ENCODE results near the gene CLDN6.

The CLDN6 gene

GRCh38 chr16:3038256-3038655 lies 20.3 kb upstream of the CLDN6 start:
- H3K4me3 ChIP-seq (ENCODE audit: low read depth, low read length, poor library complexity, severe bottlenecking), result no peak overlapping the region
- no peaks in the 10 kb centered on the region for H3K4me1 ChIP-seq (ENCODE audit: insufficient read depth, low read length, severe bottlenecking)
- no peak overlapping the region for H3K9ac ChIP-seq (ENCODE audit: low read length)
- no peak overlapping the region for H3K4me2 ChIP-seq (ENCODE audit: low read length)
- no peaks in the 10 kb centered on the region for H3K9me2 ChIP-seq (ENCODE audit: low read depth, low read length)
- TF ChIP-seq EZH2 (IDR thresholded peaks at IDR 0.05; ENCODE audit: borderline replicate concordance, low read length) (no peak), CTCF (IDR thresholded peaks at IDR 0.05; ENCODE audit: low read length) (no peak)
- H4K20me1 ChIP-seq (ENCODE audit: insufficient read depth, low read length), result no peaks in the 10 kb centered on the region
- no peak overlapping the region for H3K27ac ChIP-seq (ENCODE audit: low read depth, low read length, poor library complexity, severe bottlenecking)
- H3K9me3 ChIP-seq (ENCODE audit: low read length), result no peaks in the 10 kb centered on the region
- H2AFZ ChIP-seq (ENCODE audit: low read length), result no peak overlapping the region
- H3K36me3 ChIP-seq (ENCODE audit: insufficient read depth, low read length), result no peaks in the 10 kb centered on the region
- peaks cover 10% of the 10 kb centered on the region for H3K27me3 ChIP-seq (ENCODE audit: insufficient read depth, low read length)
- no peaks in the 10 kb centered on the region for H3F3A ChIP-seq (ENCODE audit: insufficient read depth, low read length)
- H3K79me2 ChIP-seq (ENCODE audit: insufficient read depth, low read length), result no peaks in the 10 kb centered on the region

- Histone ChIP-seq H3K4me3 (ENCODE audit: low read depth, low read length, poor library complexity, severe bottlenecking) (no peak within 1 kb of the TSS), H3K9ac (ENCODE audit: low read length) (no peak within 1 kb of the TSS), H3K9me2 (ENCODE audit: low read depth, low read length) (no peaks in the 10 kb centered on the region), H3F3A (ENCODE audit: insufficient read depth, low read length) (no peaks in the 10 kb centered on the region), H3K4me1 (ENCODE audit: insufficient read depth, low read length, severe bottlenecking) (no peaks in the 10 kb centered on the region), H3K79me2 (ENCODE audit: insufficient read depth, low read length) (no peaks in the 10 kb centered on the region), H3K9me3 (ENCODE audit: low read length) (no peaks in the 10 kb centered on the region), H2AFZ (ENCODE audit: low read length) (no peak within 1 kb of the TSS), H3K27me3 (ENCODE audit: insufficient read depth, low read length) (peaks cover 19% of the 10 kb centered on the region), H3K27ac (ENCODE audit: low read depth, low read length, poor library complexity, severe bottlenecking) (no peak within 1 kb of the TSS), H3K36me3 (ENCODE audit: insufficient read depth, low read length) (no peaks in the 10 kb centered on the region), H3K4me2 (ENCODE audit: low read length) (no peak within 1 kb of the TSS), H4K20me1 (ENCODE audit: insufficient read depth, low read length) (no peaks in the 10 kb centered on the region)
- TF ChIP-seq CTCF (IDR thresholded peaks at IDR 0.05; ENCODE audit: low read length) (no peak), EZH2 (IDR thresholded peaks at IDR 0.05; ENCODE audit: borderline replicate concordance, low read length) (no peak)
These were observed 18.8 kb upstream of the CLDN6 start, which contains the start of gene BICDL2 for GRCh38 chr16:3036726-3037315. Gene BICDL2 (minus strand): TSS chr16:3036944. CDS start chr16:3035496, 1,448 bp downstream.

- no peak overlapping the region for H3K4me3 ChIP-seq (ENCODE audit: low read depth, low read length, poor library complexity, severe bottlenecking)
- H3K36me3 ChIP-seq (ENCODE audit: insufficient read depth, low read length), result no peaks in the 10 kb centered on the region
- no peak overlapping the region for H2AFZ ChIP-seq (ENCODE audit: low read length)
- H3F3A ChIP-seq (ENCODE audit: insufficient read depth, low read length), result no peaks in the 10 kb centered on the region
- H3K27ac ChIP-seq (ENCODE audit: low read depth, low read length, poor library complexity, severe bottlenecking), result no peak overlapping the region
- H3K4me2 ChIP-seq (ENCODE audit: low read length), result no peak overlapping the region
- no peaks in the 10 kb centered on the region for H4K20me1 ChIP-seq (ENCODE audit: insufficient read depth, low read length)
- H3K9me3 ChIP-seq (ENCODE audit: low read length), result no peaks in the 10 kb centered on the region
- H3K9ac ChIP-seq (ENCODE audit: low read length), result no peak overlapping the region
- no peaks in the 10 kb centered on the region for H3K4me1 ChIP-seq (ENCODE audit: insufficient read depth, low read length, severe bottlenecking)
- H3K79me2 ChIP-seq (ENCODE audit: insufficient read depth, low read length), result no peaks in the 10 kb centered on the region
- H3K9me2 ChIP-seq (ENCODE audit: low read depth, low read length), result no peaks in the 10 kb centered on the region
- TF ChIP-seq CTCF (IDR thresholded peaks at IDR 0.05; ENCODE audit: low read length) (no peak), EZH2 (IDR thresholded peaks at IDR 0.05; ENCODE audit: borderline replicate concordance, low read length) (no peak)
- peaks cover 19% of the 10 kb centered on the region for H3K27me3 ChIP-seq (ENCODE audit: insufficient read depth, low read length)
These were observed 18.2 kb upstream of the CLDN6 start for GRCh38 chr16:3035972-3036725.

Measured in OCI-LY1 (cell line).